ENCODE results near the gene C21orf91.
A peak's percentile ranks its signal among the peaks of the same experiment; 100 is the strongest.

Gene C21orf91

GRCh38 chr21:17819114-17819876, at the start of gene C21orf91:
Gene C21orf91 (minus strand): TSS chr21:17819356. CDS start chr21:17818318, 1,038 bp downstream.
- DNase-seq = peak; percentile 23 to 94 (median 84)

GRCh38 chr21:17866590-17866989, 47.4 kb upstream of the C21orf91 start:
- DNase-seq = no peak

- DNase-seq = peak in 2 of 51 donors; percentile 37 to 75
Measured at GRCh38 chr21:17859661-17860060, 40.5 kb upstream of the C21orf91 start.

GRCh38 chr21:17858747-17859146, 39.6 kb upstream of the C21orf91 start:
- DNase-seq = peak in 32 of 51 donors; percentile 1 to 88 (median 31)

GRCh38 chr21:17854745-17855144, 35.6 kb upstream of the C21orf91 start:
- no peak for DNase-seq

DNA sequence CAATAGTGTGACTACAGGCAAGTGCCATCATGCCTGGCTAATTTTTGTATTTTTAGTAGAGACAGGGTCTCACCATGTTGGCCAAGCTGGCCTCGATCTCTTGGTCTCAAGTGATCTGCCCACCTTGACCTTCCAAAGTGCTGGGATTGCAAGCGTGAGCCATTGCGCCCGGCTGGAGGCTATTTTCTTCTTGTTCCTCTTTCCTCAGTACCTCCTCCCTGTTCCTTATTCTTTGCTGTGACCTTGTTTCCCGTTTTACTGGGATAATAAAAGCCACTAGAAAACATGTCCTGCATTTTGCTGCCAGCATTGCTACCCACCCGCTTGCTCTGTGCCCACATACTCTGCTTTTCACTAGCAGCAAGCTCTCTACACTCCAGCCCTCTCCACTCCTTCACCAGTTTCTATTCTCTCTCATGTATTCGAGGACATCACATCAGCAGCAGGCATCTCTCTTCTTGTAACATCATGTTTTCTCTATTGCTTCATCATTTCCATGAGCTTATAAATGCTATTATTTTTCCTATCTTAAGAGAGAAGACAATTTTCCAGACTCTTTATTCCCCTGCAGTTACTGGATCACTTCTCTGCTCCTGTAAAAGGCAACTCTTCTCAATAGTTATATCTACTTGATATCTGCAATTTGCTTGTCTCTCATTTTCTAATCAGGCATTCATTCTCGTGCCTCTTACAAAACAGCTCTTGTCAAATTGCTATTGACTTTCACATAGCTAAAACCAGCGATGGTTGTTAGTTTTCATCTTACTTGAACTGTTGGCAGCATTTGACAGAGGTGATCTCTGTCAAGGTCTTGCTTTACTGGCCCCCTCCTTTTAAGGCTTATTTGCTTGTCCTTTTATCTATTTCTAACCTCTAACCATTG, 34.5 kb upstream of the C21orf91 start:
- peak in 2 of 51 donors; percentile 4 to 20 for DNase-seq

- DNase-seq = peak in 16 of 51 donors; percentile 2 to 32 (median 9)
Measured at GRCh38 chr21:17848228-17848627, 29.1 kb upstream of the C21orf91 start.

DNA sequence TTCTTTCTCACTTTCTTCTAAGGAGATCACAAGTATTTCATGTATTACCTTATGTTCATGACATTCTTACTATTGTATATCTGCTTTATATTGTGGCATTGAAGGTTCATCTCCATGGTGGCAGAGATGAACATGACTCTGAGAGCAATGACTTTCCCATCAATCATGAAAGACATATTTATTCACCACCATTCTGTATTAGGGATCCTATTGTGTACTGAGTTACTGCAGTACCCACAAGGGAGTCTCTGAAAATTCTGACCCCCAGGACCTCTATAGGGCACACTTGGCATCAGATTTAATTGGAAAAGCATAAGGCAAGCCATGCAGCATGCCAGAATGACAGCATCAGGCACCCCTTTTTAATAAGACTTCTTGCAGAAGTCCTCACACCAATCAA, 21.9 kb upstream of the C21orf91 start:
- DNase-seq = no peak

- DNase-seq = no peak
Measured at GRCh38 chr21:17834639-17835354, 15.6 kb upstream of the C21orf91 start.

GRCh38 chr21:17829472-17829871, 10.3 kb upstream of the C21orf91 start:
- no peak for DNase-seq

GRCh38 chr21:17828223-17828622, 9.1 kb upstream of the C21orf91 start:
- no peak for DNase-seq

- no peak for DNase-seq
Measured at GRCh38 chr21:17823846-17824245, 4.7 kb upstream of the C21orf91 start.

GRCh38 chr21:17821121-17821520, 2.0 kb upstream of the C21orf91 start:
- no peak for DNase-seq

- DNase-seq = peak in 14 of 51 donors; percentile 38 to 78 (median 65)
Measured at GRCh38 chr21:17819877-17820229, 697 bp upstream of the C21orf91 start.

GRCh38 chr21:17818186-17819113, 706 bp downstream of the C21orf91 start:
- peak in 33 of 51 donors; percentile 3 to 60 (median 34) for DNase-seq

GRCh38 chr21:17813353-17813752, 5.8 kb downstream of the C21orf91 start:
- DNase-seq = no peak

DNA sequence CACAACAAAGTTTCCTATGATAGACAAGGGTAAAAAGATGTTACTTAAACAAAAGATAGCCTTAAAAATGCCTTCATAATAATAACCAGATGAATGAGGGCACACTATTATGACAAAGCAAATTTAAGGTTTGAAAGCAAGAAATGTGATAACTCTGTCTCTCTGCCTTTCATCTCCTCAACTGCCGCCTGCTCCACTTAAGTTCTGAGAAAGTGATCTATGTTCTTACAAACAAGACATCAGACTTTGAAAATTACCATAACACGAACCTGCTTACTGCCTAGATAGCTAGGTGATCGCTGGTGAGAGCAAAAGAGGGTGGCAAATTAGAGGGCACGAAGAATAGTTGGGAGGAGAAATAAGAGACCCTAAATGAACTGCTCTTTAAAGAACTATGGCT, 13.2 kb downstream of the C21orf91 start:
- no peak for DNase-seq

DNA sequence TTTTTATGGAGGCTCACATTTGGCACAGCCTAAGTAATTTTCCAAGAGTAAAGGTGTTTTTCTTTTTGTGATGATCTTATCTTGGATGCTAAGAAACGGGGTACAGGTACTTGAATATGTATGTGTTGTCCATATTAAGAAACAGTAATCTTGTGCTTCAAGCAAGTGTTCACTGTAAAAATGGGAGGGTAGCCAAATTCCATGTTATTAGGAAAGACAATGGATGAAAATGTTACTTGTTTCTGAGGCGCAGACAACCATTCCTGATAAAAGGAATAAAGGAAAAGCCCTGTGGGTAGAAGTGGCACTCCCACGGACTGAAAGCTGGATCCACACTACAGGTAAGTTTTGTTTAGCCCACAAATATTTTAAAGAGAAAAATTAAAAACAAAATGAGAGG, 15.6 kb downstream of the C21orf91 start:
- DNase-seq = no peak

GRCh38 chr21:17802572-17802971, 16.6 kb downstream of the C21orf91 start:
- no peak for DNase-seq

GRCh38 chr21:17799414-17800164, 19.6 kb downstream of the C21orf91 start:
- DNase-seq = no peak

Data from hypothalamus (tissue), 51 donors.